Liver (tissue), 3 donors: Measurements from ENCODE around the gene FREM2.

ENCODE experiments used
- ATF3 ChIP-seq: IDR thresholded peaks from 2 replicates; pipeline ENCODE4 v1.6.1; 2016; ENCODE audit warnings: antibody characterized with exemption
- CTCF ChIP-seq: fragments of 150-350 bp; IDR thresholded peaks from 2 replicates; pipeline ENCODE4 v1.5.1; 2017; ENCODE audit warnings: improper control_type of control experiment, low read depth, low read length; ENCODE audit not compliant: missing input control
- EGR1 ChIP-seq, 2 donors: IDR thresholded peaks; 2 replicates each; pipeline ENCODE4 v1.6.1; 2016 to 2018; ENCODE audit warnings: antibody characterized with exemption in 2 of 2, low read depth in 2 of 2
- GABPA ChIP-seq, 2 donors: IDR thresholded peaks in 1 of 2; conservative IDR thresholded peaks in 1 of 2; 2 replicates each; pipeline ENCODE4 v1.6.1; 2016; ENCODE audit warnings: antibody characterized with exemption in 2 of 2, mild to moderate bottlenecking in 1 of 2, moderate library complexity in 1 of 2
- HNF4G ChIP-seq: IDR thresholded peaks from 2 replicates; pipeline ENCODE4 v1.6.1; 2016; ENCODE audit warnings: antibody characterized with exemption
- JUND ChIP-seq, 2 donors: IDR thresholded peaks; 2 replicates each; pipeline ENCODE4 v1.6.1; 2016; ENCODE audit warnings: antibody characterized with exemption in 2 of 2
- MAX ChIP-seq: IDR thresholded peaks from 2 replicates; pipeline ENCODE4 v1.6.1; 2016; ENCODE audit warnings: antibody characterized with exemption
- RAD21 ChIP-seq, 2 donors: IDR thresholded peaks; 2 replicates each; pipeline ENCODE4 v1.6.1; 2016; ENCODE audit warnings: antibody characterized with exemption in 2 of 2, mild to moderate bottlenecking in 2 of 2
- REST ChIP-seq: IDR thresholded peaks from 2 replicates; pipeline ENCODE4 v1.6.1; 2016; ENCODE audit warnings: antibody characterized with exemption, mild to moderate bottlenecking
- RXRA ChIP-seq, 2 donors: IDR thresholded peaks; 2 replicates each; pipeline ENCODE4 v1.6.1; 2017 to 2018; ENCODE audit warnings: antibody characterized with exemption in 2 of 2, mild to moderate bottlenecking in 1 of 2
- SP1 ChIP-seq: IDR thresholded peaks from 2 replicates; pipeline ENCODE4 v1.6.1; 2018; ENCODE audit warnings: antibody characterized with exemption, mild to moderate bottlenecking
- TAF1 ChIP-seq: conservative IDR thresholded peaks from 2 replicates; pipeline ENCODE4 v1.6.1; 2016; ENCODE audit warnings: antibody characterized with exemption, mild to moderate bottlenecking
- YY1 ChIP-seq: IDR thresholded peaks from 2 replicates; pipeline ENCODE4 v1.6.1; 2016; ENCODE audit warnings: antibody characterized with exemption, mild to moderate bottlenecking
- donor health status: healthy.
- donor health status: healthy.

GRCh38 chr13:38905081-38905480 lies 218.2 kb downstream of the FREM2 start:
- TF ChIP-seq CTCF (no peak), REST (no peak), EGR1 (IDR thresholded peaks at IDR 0.05; ENCODE audit: low read depth in 2 of 2) (no peak), RAD21 (IDR thresholded peaks at IDR 0.05) (no peak), ATF3 (no peak), MAX (no peak), RXRA (IDR thresholded peaks at IDR 0.05) (no peak), JUND (IDR thresholded peaks at IDR 0.05) (no peak), TAF1 (no peak), YY1 (no peak), GABPA (IDR thresholded peaks at IDR 0.05 in 1 of 2, conservative IDR thresholded peaks at IDR 0.05 in 1 of 2) (no peak), SP1 (no peak), HNF4G (no peak)
